IMR-90 (cell line): ENCODE measurements around the gene LMTK2. TPM values are rescaled to one million over a fixed set of nuclear protein-coding genes. Genes with fewer than 3 reads are reported as not detected.

Source experiments
- ATAC-seq: fragments of 200-7000 bp; cut with Tn5 transposase; 2 replicates; pipeline ENCODE4 v1.9.1; 2020; ENCODE audit warnings: low read depth, mild to moderate bottlenecking, moderate library complexity
- BruUV-seq: library from RNA; stranded (reverse); fragments of 400-500 nt; replicated peaks from 2 replicates; lab custom pipeline; 2021; lab: Mats Ljungman, UMichigan
- CTCF ChIA-PET: fragments of 300-600 bp; formaldehyde crosslinking; extraction: SDS; loops from one replicate; lab custom pipeline; 2021; ENCODE audit warnings: antibody characterized with exemption; lab: Yijun Ruan, JAX
- POLR2A ChIA-PET: fragments of 300-600 bp; sonication (Branson Sonifier 250); formaldehyde crosslinking; loops from one replicate; lab custom pipeline; 2022; ENCODE audit warnings: antibody characterized with exemption; ENCODE audit not compliant: unreplicated experiment; lab: Charles Lee
- DNase-seq: peaks from one replicate; pipeline ENCODE4 v3.0.0; 2013
- H2AFZ ChIP-seq: replicated peaks from 2 replicates; pipeline ENCODE3; 2013; ENCODE audit warnings: low read length, mild to moderate bottlenecking; ENCODE audit not compliant: poor library complexity
- H2AK5ac ChIP-seq: 2 replicates; pipeline ENCODE4 v1.6.1; 2013; ENCODE audit warnings: low read depth, low read length, inconsistent platforms
- H2AK9ac ChIP-seq: replicated peaks from 2 replicates; pipeline ENCODE3; 2013; ENCODE audit warnings: mild to moderate bottlenecking, low read depth, low read length, moderate library complexity; ENCODE audit not compliant: poor library complexity
- H2BK120ac ChIP-seq: 2 replicates; pipeline ENCODE4 v1.6.1; 2013; ENCODE audit warnings: low read depth, low read length, inconsistent platforms
- H2BK15ac ChIP-seq: 3 replicates; pipeline ENCODE4 v1.6.1; 2013; ENCODE audit warnings: low read depth, low read length, inconsistent platforms
- H2BK20ac ChIP-seq: 2 replicates; pipeline ENCODE4 v1.6.1; 2013; ENCODE audit warnings: low read depth, mild to moderate bottlenecking, inconsistent platforms, low read length, moderate library complexity
- H2BK5ac ChIP-seq: 2 replicates; pipeline ENCODE4 v1.6.1; 2013; ENCODE audit warnings: mild to moderate bottlenecking, low read depth, low read length, inconsistent platforms; ENCODE audit not compliant: poor library complexity, severe bottlenecking
- H3K14ac ChIP-seq: replicated peaks from 2 replicates; pipeline ENCODE4 v1.6.1; 2013; ENCODE audit warnings: low read depth, low read length, inconsistent platforms
- H3K18ac ChIP-seq: 2 replicates; pipeline ENCODE4 v1.6.1; 2013; ENCODE audit warnings: low read depth, low read length, control low read depth
- H3K23ac ChIP-seq: 2 replicates; pipeline ENCODE4 v1.6.1; 2013; ENCODE audit warnings: low read depth, low read length, inconsistent platforms
- H3K27ac ChIP-seq: 2 replicates; pipeline ENCODE4 v1.5.1; 2013; ENCODE audit warnings: mild to moderate bottlenecking, control low read depth, low read length; ENCODE audit not compliant: insufficient read depth
- H3K27me3 ChIP-seq: 2 replicates; pipeline ENCODE4 v1.6.1; 2013; ENCODE audit warnings: low read length; ENCODE audit not compliant: control insufficient read depth, insufficient read depth
- H3K36me3 ChIP-seq: 2 replicates; pipeline ENCODE4 v1.6.1; 2013; ENCODE audit warnings: low read length, mixed read lengths; ENCODE audit not compliant: control insufficient read depth, insufficient read depth
- H3K4ac ChIP-seq: 2 replicates; pipeline ENCODE4 v1.6.1; 2013; ENCODE audit warnings: low read depth, low read length, inconsistent platforms
- H3K4me1 ChIP-seq: 2 replicates; pipeline ENCODE4 v1.6.1; 2013; ENCODE audit warnings: low read length, mixed read lengths; ENCODE audit not compliant: control insufficient read depth, insufficient read depth
- H3K4me2 ChIP-seq: 2 replicates; pipeline ENCODE4 v1.6.1; 2013; ENCODE audit warnings: low read depth, mild to moderate bottlenecking, control low read depth, low read length, moderate library complexity
- H3K4me3 ChIP-seq: 2 replicates; pipeline ENCODE4 v1.5.1; 2013; ENCODE audit warnings: low read depth, mild to moderate bottlenecking, control low read depth, low read length, moderate library complexity; ENCODE audit not compliant: insufficient read depth
- H3K56ac ChIP-seq: 2 replicates; pipeline ENCODE4 v1.6.1; 2013; ENCODE audit warnings: low read length, inconsistent platforms; ENCODE audit not compliant: insufficient read depth; ENCODE audit errors: extremely low read depth
- H3K79me1 ChIP-seq, 2 experiments: 2 replicates each; pipeline ENCODE4 v1.6.1; 2013; ENCODE audit warnings: low read length in 2 of 2, inconsistent platforms in 1 of 2, low read depth in 1 of 2
- H3K9ac ChIP-seq: 2 replicates; pipeline ENCODE4 v1.6.1; 2013; ENCODE audit warnings: low read depth, low read length, control low read depth
- H3K9me1 ChIP-seq: 2 replicates; pipeline ENCODE4 v1.6.1; 2013; ENCODE audit warnings: low read length, inconsistent platforms; ENCODE audit not compliant: insufficient read depth
- H3K9me3 ChIP-seq: 2 replicates; pipeline ENCODE4 v1.6.1; 2013; ENCODE audit warnings: low read length; ENCODE audit not compliant: control insufficient read depth, insufficient read depth
- H4K20me1 ChIP-seq: 2 replicates; pipeline ENCODE4 v1.6.1; 2013; ENCODE audit warnings: low read length, inconsistent platforms; ENCODE audit not compliant: insufficient read depth
- H4K5ac ChIP-seq: 2 replicates; pipeline ENCODE4 v1.6.1; 2013; ENCODE audit warnings: mild to moderate bottlenecking, low read depth, low read length, control low read depth
- H4K8ac ChIP-seq, 2 experiments: 2 replicates each; pipeline ENCODE4 v1.6.1; 2013; ENCODE audit warnings: low read depth in 2 of 2, low read length in 2 of 2, control low read depth in 1 of 2, inconsistent platforms in 1 of 2
- H4K91ac ChIP-seq: 2 replicates; pipeline ENCODE4 v1.6.1; 2013; ENCODE audit warnings: low read depth, low read length, inconsistent platforms; ENCODE audit not compliant: insufficient read depth
- BHLHE40 ChIP-seq: fragments of 150-350 bp; IDR thresholded peaks from 2 replicates; pipeline ENCODE4 v1.6.1; 2016; ENCODE audit warnings: mild to moderate bottlenecking, low read depth, low read length
- CEBPB ChIP-seq: IDR thresholded peaks from 2 replicates; pipeline ENCODE4 v1.6.1; 2012; ENCODE audit warnings: low read depth, low read length, improper control_type of control experiment
- CHD1 ChIP-seq: IDR thresholded peaks from 2 replicates; pipeline ENCODE4 v1.6.1; 2012; ENCODE audit warnings: low read depth, low read length, improper control_type of control experiment
- FOS ChIP-seq: fragments of 150-350 bp; IDR thresholded peaks from 2 replicates; pipeline ENCODE4 v1.6.1; 2016; ENCODE audit warnings: low read depth, low read length
- MAFK ChIP-seq: IDR thresholded peaks from 2 replicates; pipeline ENCODE4 v1.6.1; 2012; ENCODE audit warnings: low read depth, low read length, improper control_type of control experiment
- MAZ ChIP-seq: IDR thresholded peaks from 2 replicates; pipeline ENCODE4 v1.6.1; 2012; ENCODE audit warnings: low read depth, mild to moderate bottlenecking, low read length, improper control_type of control experiment, moderate library complexity, borderline replicate concordance
- MXI1 ChIP-seq: IDR thresholded peaks from 2 replicates; pipeline ENCODE4 v1.6.1; 2012; ENCODE audit warnings: low read depth, mild to moderate bottlenecking, low read length, moderate library complexity, borderline replicate concordance
- POLR2A ChIP-seq: IDR thresholded peaks from 2 replicates; pipeline ENCODE4 v1.6.1; 2012; ENCODE audit warnings: mild to moderate bottlenecking, low read depth, low read length
- RAD21 ChIP-seq: IDR thresholded peaks from 2 replicates; pipeline ENCODE4 v1.6.1; 2012; ENCODE audit warnings: low read length, improper control_type of control experiment
- RCOR1 ChIP-seq: IDR thresholded peaks from 2 replicates; pipeline ENCODE4 v1.6.1; 2012; ENCODE audit warnings: mild to moderate bottlenecking, low read length, improper control_type of control experiment; ENCODE audit not compliant: insufficient replicate concordance
- RFX5 ChIP-seq: IDR thresholded peaks from 2 replicates; pipeline ENCODE4 v1.8.0; 2012; ENCODE audit warnings: low read depth, mild to moderate bottlenecking, low read length, moderate library complexity
- SMC3 ChIP-seq: fragments of 150-350 bp; IDR thresholded peaks from 2 replicates; pipeline ENCODE4 v1.6.1; 2016; ENCODE audit warnings: low read depth, mild to moderate bottlenecking, antibody characterized with exemption, low read length, moderate library complexity
- WGBS, 2 experiments: methylation state at CpG; one replicate each; pipeline versions ENCODE4 v1.1.5 to v1.1.7; 2013; ENCODE audit warnings: missing lambda C conversion rate in 2 of 2; ENCODE audit not compliant: insufficient read length in 1 of 2; ENCODE audit errors: extremely low coverage in 2 of 2; 5-methylcytosine and 5-hydroxymethylcytosine counted together
- dilution Hi-C: fragments of 300-500 bp; cut with HindIII; formaldehyde crosslinking; loops from one replicate; pipeline ENCODE4 v1.14.3; 2018; ENCODE audit warnings: low sequenced_read_pairs; ENCODE audit not compliant: unreplicated experiment
- in situ Hi-C: fragments of 300-500 bp; cut with MboI; formaldehyde crosslinking; loops from 3 replicates; pipeline ENCODE4 v1.14.3; 2019; ENCODE audit warnings: low sequenced_read_pairs, inconsistent platforms, mixed read lengths
- intact Hi-C: fragments of 100-400 bp; cut with micrococcal nuclease; formaldehyde crosslinking; loops from 2 replicates; pipeline ENCODE4 v1.10.0; 2022
- polyA plus RNA-seq, 3 experiments: library from polyadenylated mRNA; depleted of rRNA; stranded (reverse); fragments of >200 nt; gene quantifications; 2 replicates each; pipeline ENCODE4 v1.2.3, GENCODE V29; 2012; ENCODE audit warnings: low replicate concordance in 1 of 3
- total RNA-seq: library from RNA; depleted of rRNA; stranded (reverse); fragments of >200 nt; gene quantifications from 2 replicates; pipeline ENCODE4 v1.2.3, GENCODE V29; 2012
- TF ChIP-seq, protein P1 (sequence below): fragments of 150-350 bp; IDR thresholded peaks from 2 replicates; pipeline ENCODE4 v1.6.1; 2017; ENCODE audit warnings: mild to moderate bottlenecking, antibody characterized with exemption, low read length, low read depth
- TF ChIP-seq, protein P2 (sequence below): fragments of 150-350 bp; IDR thresholded peaks from 2 replicates; pipeline ENCODE4 v1.6.1; 2016; ENCODE audit warnings: low read depth, mild to moderate bottlenecking, low read length, moderate library complexity, borderline replicate concordance
- TF ChIP-seq, protein P3 (sequence below): conservative IDR thresholded peaks from 2 replicates; pipeline ENCODE4 v1.5.1; 2012; ENCODE audit warnings: mild to moderate bottlenecking, low read depth, low read length, improper control_type of control experiment

Gene LMTK2
- total and polyA plus RNA-seq, 2 of the 4 experiments (the other 2 are of a cell fraction) = 4.4 to 5.0 TPM

DNA sequence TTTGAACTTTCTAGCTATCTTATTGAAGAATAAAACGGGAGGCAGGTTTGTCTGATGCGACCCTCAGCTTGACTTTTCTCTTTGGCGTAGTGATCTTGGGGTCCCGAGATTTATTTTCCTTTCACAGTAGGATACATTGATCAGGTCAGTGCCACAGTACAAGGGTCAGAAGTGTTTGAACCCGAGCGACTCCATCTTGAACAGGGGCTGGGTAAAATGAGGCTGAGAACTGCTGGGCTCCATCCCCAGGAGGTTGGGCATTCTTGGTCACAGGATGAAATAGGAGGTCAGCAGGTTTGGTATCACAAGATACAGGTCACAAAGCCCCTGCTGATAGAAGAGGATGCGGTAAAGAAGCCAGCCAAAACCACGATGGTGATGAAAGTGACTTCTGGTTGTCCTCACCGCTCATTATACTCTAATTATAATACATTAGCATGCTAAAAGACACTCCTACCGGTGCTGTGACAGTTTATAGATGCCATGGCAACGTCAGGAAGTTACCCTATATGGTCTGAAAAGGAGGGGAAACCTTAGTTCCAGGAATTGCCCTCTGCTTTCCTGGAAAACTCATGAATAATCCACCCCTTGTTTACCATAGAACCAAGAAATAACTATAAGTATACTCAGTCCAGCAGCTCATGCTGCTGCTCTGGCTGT, 148.4 kb downstream of the LMTK2 start:
- no peak for TF ChIP-seq MAFK
- TF ChIP-seq RFX5 = no peak
- no peak for TF ChIP-seq BHLHE40
- no peak for TF ChIP-seq SMC3
- TF ChIP-seq RCOR1 = no peak
- no peak for TF ChIP-seq CEBPB
- TF ChIP-seq, protein P1, sequence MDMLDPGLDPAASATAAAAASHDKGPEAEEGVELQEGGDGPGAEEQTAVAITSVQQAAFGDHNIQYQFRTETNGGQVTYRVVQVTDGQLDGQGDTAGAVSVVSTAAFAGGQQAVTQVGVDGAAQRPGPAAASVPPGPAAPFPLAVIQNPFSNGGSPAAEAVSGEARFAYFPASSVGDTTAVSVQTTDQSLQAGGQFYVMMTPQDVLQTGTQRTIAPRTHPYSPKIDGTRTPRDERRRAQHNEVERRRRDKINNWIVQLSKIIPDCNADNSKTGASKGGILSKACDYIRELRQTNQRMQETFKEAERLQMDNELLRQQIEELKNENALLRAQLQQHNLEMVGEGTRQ = no peak
- no peak for TF ChIP-seq FOS
- TF ChIP-seq CHD1 = no peak
- TF ChIP-seq, protein P2, sequence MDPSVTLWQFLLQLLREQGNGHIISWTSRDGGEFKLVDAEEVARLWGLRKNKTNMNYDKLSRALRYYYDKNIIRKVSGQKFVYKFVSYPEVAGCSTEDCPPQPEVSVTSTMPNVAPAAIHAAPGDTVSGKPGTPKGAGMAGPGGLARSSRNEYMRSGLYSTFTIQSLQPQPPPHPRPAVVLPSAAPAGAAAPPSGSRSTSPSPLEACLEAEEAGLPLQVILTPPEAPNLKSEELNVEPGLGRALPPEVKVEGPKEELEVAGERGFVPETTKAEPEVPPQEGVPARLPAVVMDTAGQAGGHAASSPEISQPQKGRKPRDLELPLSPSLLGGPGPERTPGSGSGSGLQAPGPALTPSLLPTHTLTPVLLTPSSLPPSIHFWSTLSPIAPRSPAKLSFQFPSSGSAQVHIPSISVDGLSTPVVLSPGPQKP = no peak
- TF ChIP-seq MXI1 = no peak
- TF ChIP-seq RAD21 = no peak
- TF ChIP-seq MAZ = no peak
- TF ChIP-seq, protein P3, sequence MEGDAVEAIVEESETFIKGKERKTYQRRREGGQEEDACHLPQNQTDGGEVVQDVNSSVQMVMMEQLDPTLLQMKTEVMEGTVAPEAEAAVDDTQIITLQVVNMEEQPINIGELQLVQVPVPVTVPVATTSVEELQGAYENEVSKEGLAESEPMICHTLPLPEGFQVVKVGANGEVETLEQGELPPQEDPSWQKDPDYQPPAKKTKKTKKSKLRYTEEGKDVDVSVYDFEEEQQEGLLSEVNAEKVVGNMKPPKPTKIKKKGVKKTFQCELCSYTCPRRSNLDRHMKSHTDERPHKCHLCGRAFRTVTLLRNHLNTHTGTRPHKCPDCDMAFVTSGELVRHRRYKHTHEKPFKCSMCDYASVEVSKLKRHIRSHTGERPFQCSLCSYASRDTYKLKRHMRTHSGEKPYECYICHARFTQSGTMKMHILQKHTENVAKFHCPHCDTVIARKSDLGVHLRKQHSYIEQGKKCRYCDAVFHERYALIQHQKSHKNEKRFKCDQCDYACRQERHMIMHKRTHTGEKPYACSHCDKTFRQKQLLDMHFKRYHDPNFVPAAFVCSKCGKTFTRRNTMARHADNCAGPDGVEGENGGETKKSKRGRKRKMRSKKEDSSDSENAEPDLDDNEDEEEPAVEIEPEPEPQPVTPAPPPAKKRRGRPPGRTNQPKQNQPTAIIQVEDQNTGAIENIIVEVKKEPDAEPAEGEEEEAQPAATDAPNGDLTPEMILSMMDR = no peak
- no peak for TF ChIP-seq POLR2A
- no TSS peak for BruUV-seq
- H2AFZ ChIP-seq = no peak overlapping the region
- no peak overlapping the region for H3K27ac ChIP-seq
- H3K36me3 ChIP-seq = peaks cover 7% of the 10 kb centered on the region
- H3K9me1 ChIP-seq = no peaks in the 10 kb centered on the region; the same call in 1 of the 2 replicates
- ATAC-seq = no peak
- POLR2A ChIA-PET = no interaction called here
- H3K79me1 ChIP-seq = peaks cover 33 to 55% of the 10 kb centered on the region in 2 experiments
- H3K4me2 ChIP-seq = no peak overlapping the region
- no peak overlapping the region for H3K23ac ChIP-seq
- H2BK15ac ChIP-seq = no peak overlapping the region
- no peak overlapping the region for H2BK120ac ChIP-seq
- in situ Hi-C loops (no loop called here), dilution Hi-C loops (no loop called here), intact Hi-C loops (no loop called here)
- H3K4me1 ChIP-seq = peaks cover 8% of the 10 kb centered on the region
- no peak overlapping the region for H4K91ac ChIP-seq
- H3K4ac ChIP-seq = no peak overlapping the region
- H4K5ac ChIP-seq = no peak overlapping the region
- no peak overlapping the region for H3K9ac ChIP-seq
- no peak overlapping the region for H2AK9ac ChIP-seq
- no CpG with 5 or more reads among the region's 11 CpGs for WGBS, 2 experiments
- CTCF ChIA-PET = interaction anchor here (0.6 to 1.0 kb wide), 2 partner anchors 12 to 617 kb away, joined by 6 read pairs; no protein-coding TSS in a partner anchor
- no peak overlapping the region for H3K14ac ChIP-seq
- H4K8ac ChIP-seq = no peak overlapping the region
- H3K27me3 ChIP-seq = no peaks in the 10 kb centered on the region
- no peak overlapping the region for H2BK5ac ChIP-seq
- H4K20me1 ChIP-seq = no peaks in the 10 kb centered on the region; the same call in 1 of the 2 replicates
- no peak overlapping the region for H2AK5ac ChIP-seq
- DNase-seq = no peak
- H3K56ac ChIP-seq = no peak overlapping the region
- no peaks in the 10 kb centered on the region for H3K9me3 ChIP-seq
- H3K4me3 ChIP-seq = no peak overlapping the region
- H2BK20ac ChIP-seq = no peak overlapping the region
- H3K18ac ChIP-seq = no peak overlapping the region
